ENCODE results near the gene SLC39A1. TPM values are rescaled to one million over a fixed set of nuclear protein-coding genes. Genes with fewer than 3 reads are reported as not detected.

SLC39A1 gene
- total RNA-seq, 4 donors from 2014 or later, result 19.9 to 80.0 (median 47.1) TPM

Small RNAs within 50 kb of the gene (small RNA-seq; reads per million reads assigned to genes)
- 0 to 0.28 (median 0.15) reads per million in 4 donors for gene MIR6737

Other genes with a start within 250 kb of the SLC39A1 start
- 10 to 100 TPM; 26.1 to 35.6 (median 28.0) TPM for gene INTS3, start 235.5 kb downstream of the SLC39A1 start, total RNA-seq
- 100 to 1,000 TPM in 1 of 4 donors, 10 to 100 TPM in 3; 15.2 to 159 (median 26.2) TPM for gene SLC27A3, start 188.1 kb downstream of the SLC39A1 start, total RNA-seq
- gene GATAD2B, start 40.6 kb downstream of the SLC39A1 start, total RNA-seq, result 10 to 100 TPM; 16.7 to 28.1 (median 20.2) TPM
- 100 to 1,000 TPM in 1 of 4 donors, 10 to 100 TPM in 3; 42.3 to 121 (median 50.3) TPM for gene DENND4B, start 16.8 kb downstream of the SLC39A1 start, total RNA-seq
- 10 to 100 TPM; 13.3 to 32.5 (median 21.4) TPM for gene CRTC2, start 4.9 kb downstream of the SLC39A1 start, total RNA-seq
- gene CREB3L4, start 4.4 kb upstream of the SLC39A1 start, total RNA-seq, result 10 to 100 TPM in 2 of 4 donors, 1 to 10 TPM in 2; 2.2 to 18.7 (median 11.6) TPM
- 100 to 1,000 TPM in 3 of 4 donors, 10 to 100 TPM in 1; 88.8 to 303 (median 280) TPM for gene JTB, start 14.1 kb upstream of the SLC39A1 start, total RNA-seq
- 10 to 100 TPM in 2 of 4 donors, 1 to 10 TPM in 2; 4.0 to 27.9 (median 15.4) TPM for gene RAB13, start 22.8 kb upstream of the SLC39A1 start, total RNA-seq
- 1,000 to 10,000 TPM in 2 of 4 donors, 100 to 1,000 TPM in 2; 222 to 1,839 (median 900) TPM for gene RPS27, start 27.2 kb upstream of the SLC39A1 start, total RNA-seq
- not detected for gene NUP210L, start 191.5 kb upstream of the SLC39A1 start, total RNA-seq
- gene TPM3, start 228.6 kb upstream of the SLC39A1 start, total RNA-seq, result 100 to 1,000 TPM; 208 to 434 (median 324) TPM
- gene CFAP141, start 242.8 kb upstream of the SLC39A1 start, total RNA-seq, result not detected

Data from transverse colon (tissue), 4 donors.